ENCODE measurements around the gene PHF14.

PHF14 gene

DNA sequence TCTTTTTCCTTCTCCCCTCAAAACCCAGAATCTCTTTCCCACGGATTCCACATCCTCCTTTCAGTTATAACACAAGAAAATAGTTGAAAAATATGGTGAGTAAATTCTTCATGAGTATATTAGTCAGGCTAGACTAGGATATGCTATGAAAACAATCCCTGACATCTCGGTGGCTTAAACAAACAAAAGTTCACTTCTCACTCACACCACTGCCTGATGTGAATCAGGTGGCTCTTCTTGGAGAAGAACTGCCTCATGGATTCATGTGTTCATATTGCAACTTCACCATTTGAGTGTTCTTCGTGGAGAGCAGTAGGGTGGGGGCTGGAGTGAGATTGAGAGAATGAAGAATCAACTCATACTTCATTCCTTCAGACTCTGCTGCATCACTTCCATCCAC is 204.1 kb downstream of the PHF14 start:
- H3K27ac ChIP-seq (ENCODE audit: low read length), result no peak overlapping the region
- H3K4me1 ChIP-seq (ENCODE audit: insufficient read depth, low read length), result no peaks in the 10 kb centered on the region
- peaks cover 20% of the 10 kb centered on the region for H3K27me3 ChIP-seq (ENCODE audit: insufficient read depth, low read length)
- H3K4me3 ChIP-seq (ENCODE audit: low read length), result no peak overlapping the region
- no peaks in the 10 kb centered on the region for H3K36me3 ChIP-seq (ENCODE audit: insufficient read depth, low read depth, low read length)
- no peak overlapping the region for H3K9ac ChIP-seq (ENCODE audit: low read depth, low read length)
- H3K9me3 ChIP-seq (ENCODE audit: insufficient read depth, low read depth, low read length), result no peaks in the 10 kb centered on the region

DNA sequence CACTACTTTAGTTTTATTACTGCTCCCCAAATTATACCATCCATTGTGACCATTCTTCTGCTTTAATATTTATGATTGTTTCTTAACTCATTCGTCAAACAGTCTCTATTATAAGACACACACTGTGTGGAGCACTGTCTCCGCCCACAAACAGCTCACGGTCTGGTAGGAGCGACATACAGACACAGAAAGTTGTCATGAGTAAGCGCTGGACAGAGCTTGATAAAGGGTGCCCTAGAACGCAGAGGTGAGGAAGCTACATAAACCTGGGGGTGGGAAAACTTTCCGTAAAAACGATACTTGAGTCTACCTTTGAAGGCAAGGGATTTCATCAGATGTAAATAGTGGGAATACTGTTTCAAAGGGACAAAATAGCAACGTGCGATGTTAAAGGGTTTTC is 207.9 kb downstream of the PHF14 start:
- H3K36me3 ChIP-seq (ENCODE audit: insufficient read depth, low read depth, low read length), result no peaks in the 10 kb centered on the region
- H3K9me3 ChIP-seq (ENCODE audit: insufficient read depth, low read depth, low read length), result peaks cover 17% of the 10 kb centered on the region
- no peak overlapping the region for H3K4me3 ChIP-seq (ENCODE audit: low read length)
- peaks cover 57% of the 10 kb centered on the region for H3K27me3 ChIP-seq (ENCODE audit: insufficient read depth, low read length)
- H3K4me1 ChIP-seq (ENCODE audit: insufficient read depth, low read length), result no peaks in the 10 kb centered on the region
- H3K9ac ChIP-seq (ENCODE audit: low read depth, low read length), result no peak overlapping the region
- no peak overlapping the region for H3K27ac ChIP-seq (ENCODE audit: low read length)

GRCh38 chr7:11182736-11183135 is 209.1 kb downstream of the PHF14 start:
- peaks cover 69% of the 10 kb centered on the region for H3K27me3 ChIP-seq (ENCODE audit: insufficient read depth, low read length)
- no peak overlapping the region for H3K9ac ChIP-seq (ENCODE audit: low read depth, low read length)
- no peaks in the 10 kb centered on the region for H3K36me3 ChIP-seq (ENCODE audit: insufficient read depth, low read depth, low read length)
- H3K4me3 ChIP-seq (ENCODE audit: low read length), result no peak overlapping the region
- peaks cover 17% of the 10 kb centered on the region for H3K9me3 ChIP-seq (ENCODE audit: insufficient read depth, low read depth, low read length)
- H3K4me1 ChIP-seq (ENCODE audit: insufficient read depth, low read length), result no peaks in the 10 kb centered on the region
- H3K27ac ChIP-seq (ENCODE audit: low read length), result no peak overlapping the region

DNA sequence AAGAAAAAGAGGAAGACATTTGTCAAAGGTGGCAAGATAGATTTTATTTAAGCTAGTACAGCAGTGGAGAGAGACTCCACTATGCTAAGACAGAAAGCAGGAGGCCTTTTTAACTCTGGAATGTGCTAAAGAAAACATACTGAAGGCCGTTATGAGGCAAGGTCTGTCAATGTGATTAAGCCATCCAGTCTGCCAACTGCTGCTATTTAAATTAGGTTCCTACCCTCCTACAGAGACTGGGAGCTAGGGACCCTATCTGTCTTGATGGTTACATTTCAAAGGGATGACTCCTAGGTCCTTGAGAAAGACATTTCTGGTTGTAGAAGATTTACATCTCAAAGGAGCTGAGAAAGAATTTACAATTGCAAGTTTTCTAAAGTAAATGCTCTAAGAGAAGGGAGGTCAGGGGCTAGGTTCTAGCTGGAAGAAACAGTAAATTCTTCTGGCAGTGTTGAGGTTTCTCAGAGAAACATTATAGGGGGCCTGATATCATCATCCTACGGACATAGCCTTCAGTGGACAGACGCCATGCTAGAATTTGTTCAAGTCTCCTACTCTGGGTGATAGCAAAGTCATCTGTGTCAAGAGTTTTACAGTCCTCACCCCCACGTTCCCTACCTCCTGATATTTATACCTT is 211.6 kb downstream of the PHF14 start:
- H3K9ac ChIP-seq (ENCODE audit: low read depth, low read length), result no peak overlapping the region
- H3K27me3 ChIP-seq (ENCODE audit: insufficient read depth, low read length), result peaks cover 80% of the 10 kb centered on the region
- H3K36me3 ChIP-seq (ENCODE audit: insufficient read depth, low read depth, low read length), result no peaks in the 10 kb centered on the region
- no peak overlapping the region for H3K4me3 ChIP-seq (ENCODE audit: low read length)
- no peaks in the 10 kb centered on the region; the same call in 1 of the 2 replicates for H3K4me1 ChIP-seq (ENCODE audit: insufficient read depth, low read length)
- no peak overlapping the region for H3K27ac ChIP-seq (ENCODE audit: low read length)
- peaks cover 17% of the 10 kb centered on the region for H3K9me3 ChIP-seq (ENCODE audit: insufficient read depth, low read depth, low read length)

GRCh38 chr7:11188529-11189310 is 215.0 kb downstream of the PHF14 start:
- Histone ChIP-seq H3K27me3 (ENCODE audit: insufficient read depth, low read length) (peaks cover 62% of the 10 kb centered on the region), H3K4me1 (ENCODE audit: insufficient read depth, low read length) (peaks cover 21% of the 10 kb centered on the region; the same call in 1 of the 2 replicates), H3K9ac (ENCODE audit: low read depth, low read length) (no peak overlapping the region), H3K9me3 (ENCODE audit: insufficient read depth, low read depth, low read length) (peaks cover 13% of the 10 kb centered on the region), H3K36me3 (ENCODE audit: insufficient read depth, low read depth, low read length) (no peaks in the 10 kb centered on the region), H3K4me3 (ENCODE audit: low read length) (0 out of 2 replicates have a peak overlapping the region, but pooled peaks have one; percentile 10), H3K27ac (ENCODE audit: low read length) (no peak overlapping the region)

DNA sequence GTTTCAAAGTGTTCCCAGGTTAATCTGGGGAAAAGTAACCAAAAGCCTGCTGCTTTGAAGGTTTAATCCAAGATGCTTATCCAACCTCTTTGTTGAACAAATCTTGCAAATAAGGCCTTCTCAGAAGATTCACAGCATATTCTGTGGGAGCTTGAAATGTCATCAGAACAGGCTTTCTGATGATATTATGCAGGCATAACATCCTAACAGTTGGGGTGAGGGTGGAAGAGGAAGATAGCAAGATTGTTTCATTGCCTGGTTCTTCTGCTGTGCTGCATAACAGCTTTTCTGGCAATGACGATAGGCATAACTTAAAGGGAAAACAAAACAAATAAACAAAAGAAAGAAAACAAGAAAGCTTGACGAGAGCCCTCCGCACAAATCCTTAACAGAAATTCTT is 217.4 kb downstream of the PHF14 start:
- H3K4me3 ChIP-seq (ENCODE audit: low read length), result no peak overlapping the region
- no peaks in the 10 kb centered on the region for H3K36me3 ChIP-seq (ENCODE audit: insufficient read depth, low read depth, low read length)
- H3K27me3 ChIP-seq (ENCODE audit: insufficient read depth, low read length), result peaks cover 44% of the 10 kb centered on the region

GRCh38 chr7:11191574-11192220 is 218.0 kb downstream of the PHF14 start:
- Histone ChIP-seq H3K9me3 (ENCODE audit: insufficient read depth, low read depth, low read length) (no peaks in the 10 kb centered on the region), H3K4me3 (ENCODE audit: low read length) (peak overlapping the region; percentile 69; the same call in 1 of the 2 replicates), H3K27ac (ENCODE audit: low read length) (no peak overlapping the region), H3K9ac (ENCODE audit: low read depth, low read length) (peak overlapping the region; percentile 24; the same call in 1 of the 2 replicates), H3K36me3 (ENCODE audit: insufficient read depth, low read depth, low read length) (no peaks in the 10 kb centered on the region), H3K4me1 (ENCODE audit: insufficient read depth, low read length) (peaks cover 25% of the 10 kb centered on the region), H3K27me3 (ENCODE audit: insufficient read depth, low read length) (peaks cover 38% of the 10 kb centered on the region)

More for the DNA sequence above, 217.4 kb downstream of the PHF14 start:
- H3K27ac ChIP-seq (ENCODE audit: low read length), result no peak overlapping the region
- no peaks in the 10 kb centered on the region for H3K9me3 ChIP-seq (ENCODE audit: insufficient read depth, low read depth, low read length)
- H3K4me1 ChIP-seq (ENCODE audit: insufficient read depth, low read length), result peaks cover 25% of the 10 kb centered on the region
- H3K9ac ChIP-seq (ENCODE audit: low read depth, low read length), result no peak overlapping the region

- H3K27me3 ChIP-seq (ENCODE audit: insufficient read depth, low read length), result peaks cover 30% of the 10 kb centered on the region
- H3K9me3 ChIP-seq (ENCODE audit: insufficient read depth, low read depth, low read length), result no peaks in the 10 kb centered on the region; the same call in 1 of the 2 replicates
- H3K27ac ChIP-seq (ENCODE audit: low read length), result no peak overlapping the region
- peak overlapping the region; percentile 68; the same call in 1 of the 2 replicates for H3K9ac ChIP-seq (ENCODE audit: low read depth, low read length)
- H3K36me3 ChIP-seq (ENCODE audit: insufficient read depth, low read depth, low read length), result no peaks in the 10 kb centered on the region
- H3K4me3 ChIP-seq (ENCODE audit: low read length), result peak overlapping the region; percentile 69
- peaks cover 25% of the 10 kb centered on the region for H3K4me1 ChIP-seq (ENCODE audit: insufficient read depth, low read length)
Observed at GRCh38 chr7:11192506-11192905, 218.8 kb downstream of the PHF14 start.

- peak overlapping the region; percentile 68; the same call in 1 of the 2 replicates for H3K9ac ChIP-seq (ENCODE audit: low read depth, low read length)
- peak overlapping the region; percentile 69 for H3K4me3 ChIP-seq (ENCODE audit: low read length)
Observed at GRCh38 chr7:11193131-11193867, 219.6 kb downstream of the PHF14 start.

GRCh38 chr7:11193888-11194287 is 220.2 kb downstream of the PHF14 start:
- no peak overlapping the region for H3K27ac ChIP-seq (ENCODE audit: low read length)
- H3K27me3 ChIP-seq (ENCODE audit: insufficient read depth, low read length), result peaks cover 16% of the 10 kb centered on the region
- no peaks in the 10 kb centered on the region; the same call in 1 of the 2 replicates for H3K9me3 ChIP-seq (ENCODE audit: insufficient read depth, low read depth, low read length)
- H3K36me3 ChIP-seq (ENCODE audit: insufficient read depth, low read depth, low read length), result no peaks in the 10 kb centered on the region
- H3K4me3 ChIP-seq (ENCODE audit: low read length), result peak overlapping the region; percentile 69; the same call in 1 of the 2 replicates
- H3K9ac ChIP-seq (ENCODE audit: low read depth, low read length), result peak overlapping the region; percentile 68; the same call in 1 of the 2 replicates
- H3K4me1 ChIP-seq (ENCODE audit: insufficient read depth, low read length), result peaks cover 25% of the 10 kb centered on the region

More at GRCh38 chr7:11193131-11193867, 219.6 kb downstream of the PHF14 start:
- Histone ChIP-seq H3K27me3 (ENCODE audit: insufficient read depth, low read length) (peaks cover 22% of the 10 kb centered on the region), H3K4me1 (ENCODE audit: insufficient read depth, low read length) (peaks cover 25% of the 10 kb centered on the region), H3K27ac (ENCODE audit: low read length) (peak overlapping the region; percentile 16), H3K36me3 (ENCODE audit: insufficient read depth, low read depth, low read length) (no peaks in the 10 kb centered on the region), H3K9me3 (ENCODE audit: insufficient read depth, low read depth, low read length) (no peaks in the 10 kb centered on the region; the same call in 1 of the 2 replicates)

DNA sequence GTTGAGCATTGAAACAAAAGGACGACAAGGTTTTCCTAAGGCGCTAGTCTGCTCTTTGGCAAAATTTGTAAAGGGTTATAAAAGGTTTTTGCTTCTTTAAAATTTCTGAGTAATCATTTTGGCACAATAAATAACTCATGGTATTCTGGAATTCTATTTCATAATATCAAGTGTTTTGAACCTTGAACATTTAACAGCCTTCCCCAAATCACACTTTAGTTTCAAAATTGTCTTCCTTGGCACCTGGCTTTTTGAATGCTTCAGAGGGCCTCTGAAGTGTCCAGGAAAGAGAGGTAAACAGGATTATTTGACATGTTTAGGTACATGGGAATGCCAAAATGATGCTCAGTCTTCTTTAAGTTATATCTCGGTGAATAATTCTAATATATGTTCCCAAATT is 220.8 kb downstream of the PHF14 start:
- H3K4me3 ChIP-seq (ENCODE audit: low read length), result no peak overlapping the region
- no peaks in the 10 kb centered on the region for H3K36me3 ChIP-seq (ENCODE audit: insufficient read depth, low read depth, low read length)
- no peak overlapping the region for H3K9ac ChIP-seq (ENCODE audit: low read depth, low read length)
- peaks cover 25% of the 10 kb centered on the region for H3K4me1 ChIP-seq (ENCODE audit: insufficient read depth, low read length)
- no peaks in the 10 kb centered on the region; the same call in 1 of the 2 replicates for H3K9me3 ChIP-seq (ENCODE audit: insufficient read depth, low read depth, low read length)
- H3K27me3 ChIP-seq (ENCODE audit: insufficient read depth, low read length), result peaks cover 15% of the 10 kb centered on the region
- no peak overlapping the region for H3K27ac ChIP-seq (ENCODE audit: low read length)
